Left lung (tissue), 10 donors: Measurements from ENCODE around the gene MCC. TPM values are rescaled to one million over a fixed set of nuclear protein-coding genes. Genes with fewer than 3 reads are reported as not detected.

Experiments
- ATAC-seq: fragments of 200-7000 bp; cut with Tn5 transposase; one replicate; pipeline ENCODE4 v1.9.1; 2020; ENCODE audit warnings: moderate library complexity
- DNase-seq, 4 donors: peaks; one replicate each; pipeline ENCODE4 v3.0.0-alpha.2; 2013 to 2020
- H3K27ac ChIP-seq, 2 donors: fragments of 200-600 bp; sonication (generic) in 1 of 2; one replicate each; pipeline versions ENCODE4 v1.5.0 to v1.8.0; 2020 to 2021
- H3K27me3 ChIP-seq, 2 donors: fragments of 200-600 bp; sonication (generic) in 1 of 2; one replicate each; pipeline versions ENCODE4 v1.5.0 to v1.8.0; 2020 to 2021
- H3K36me3 ChIP-seq, 2 donors: fragments of 200-600 bp; sonication (generic) in 1 of 2; one replicate each; pipeline versions ENCODE4 v1.5.0 to v1.8.0; 2020 to 2021
- H3K4me1 ChIP-seq, 2 donors: fragments of 200-600 bp; one replicate each; pipeline ENCODE4 v1.8.0; 2021
- H3K4me3 ChIP-seq, 2 donors: fragments of 200-600 bp; sonication (generic) in 1 of 2; one replicate each; pipeline versions ENCODE4 v1.5.0 to v1.8.0; 2020 to 2021; ENCODE audit warnings: mild to moderate bottlenecking in 1 of 2
- H3K9me3 ChIP-seq, 2 donors: fragments of 200-600 bp; sonication (generic) in 1 of 2; one replicate each; pipeline versions ENCODE4 v1.5.0 to v1.8.0; 2020 to 2021
- CTCF ChIP-seq, 2 donors: fragments of 200-600 bp; sonication (generic) in 1 of 2; IDR thresholded peaks; one replicate each; pipeline versions ENCODE4 v1.5.0 to v1.8.0; 2021; ENCODE audit warnings: antibody characterized with exemption in 2 of 2
- intact Hi-C, 2 donors: fragments of 100-400 bp; cut with DNase I; formaldehyde crosslinking; loops; one replicate each; pipeline versions ENCODE4 v1.11.2 to v1.14.2; 2022
- polyA plus RNA-seq, 6 donors: library from polyadenylated mRNA; unstranded; fragments of 120-200 nt; gene quantifications; one replicate each; pipeline ENCODE4 v1.2.1, GENCODE V29; 2013; ENCODE audit not compliant: insufficient read length in 6 of 6
- total RNA-seq, 2 donors: library from RNA; stranded (reverse); fragmentation: NEBNext Ultra II Directional; extraction: Animal tissue kit (Norgen Biotek cat#: 25700); gene quantifications; one replicate each; pipeline ENCODE4 v1.2.1, GENCODE V29; 2021
- donor health status: DM: no; HTN: yes; CAD: no.
- donor health status: DM: no; HTN: no; CAD: no.

The MCC gene
- total and polyA plus RNA-seq, 8 donors = 12.5 to 18.4 (median 16.1) TPM

- intact Hi-C loops = no loop called here
- Histone ChIP-seq H3K36me3 (no peaks in the 10 kb centered on the region), H3K27ac (no peak overlapping the region), H3K27me3 (no peaks in the 10 kb centered on the region), H3K4me1 (peaks cover 0 to 6% of the 10 kb centered on the region in 2 donors), H3K4me3 (no peak overlapping the region), H3K9me3 (no peaks in the 10 kb centered on the region)
- ATAC-seq = no peak
- no peak for TF ChIP-seq CTCF (IDR thresholded peaks at IDR 0.05)
- no peak for DNase-seq
Measured at GRCh38 chr5:113181409-113181808, 306.8 kb downstream of the MCC start.

GRCh38 chr5:113179156-113179555 lies 309.1 kb downstream of the MCC start:
- H3K27me3 ChIP-seq = no peaks in the 10 kb centered on the region
- DNase-seq (no peak), ATAC-seq (peak; percentile 70)
- no peak overlapping the region for H3K27ac ChIP-seq
- H3K4me1 ChIP-seq = peaks cover 0 to 6% of the 10 kb centered on the region in 2 donors
- no peaks in the 10 kb centered on the region for H3K36me3 ChIP-seq
- no peak for TF ChIP-seq CTCF (IDR thresholded peaks at IDR 0.05)
- intact Hi-C loops = no loop called here
- H3K4me3 ChIP-seq = no peak overlapping the region
- H3K9me3 ChIP-seq = no peaks in the 10 kb centered on the region

GRCh38 chr5:113178073-113178779 lies 310.0 kb downstream of the MCC start:
- intact Hi-C loops = no loop called here
- Histone ChIP-seq H3K4me1 (peaks cover 0 to 6% of the 10 kb centered on the region in 2 donors), H3K27ac (no peak overlapping the region), H3K27me3 (no peaks in the 10 kb centered on the region), H3K36me3 (no peaks in the 10 kb centered on the region), H3K9me3 (no peaks in the 10 kb centered on the region), H3K4me3 (no peak overlapping the region)
- peak; percentile 33 for ATAC-seq
- no peak for TF ChIP-seq CTCF (IDR thresholded peaks at IDR 0.05)
- DNase-seq = no peak

- Histone ChIP-seq H3K4me3 (no peak overlapping the region), H3K4me1 (peaks cover 0 to 6% of the 10 kb centered on the region in 2 donors), H3K36me3 (no peaks in the 10 kb centered on the region), H3K27me3 (no peaks in the 10 kb centered on the region), H3K27ac (no peak overlapping the region), H3K9me3 (no peaks in the 10 kb centered on the region)
- intact Hi-C loops = no loop called here
- ATAC-seq (no peak), DNase-seq (no peak)
- TF ChIP-seq CTCF (IDR thresholded peaks at IDR 0.05) = no peak
Measured at GRCh38 chr5:113177225-113177624, 311.0 kb downstream of the MCC start.

GRCh38 chr5:113176734-113177133 lies 311.5 kb downstream of the MCC start:
- Histone ChIP-seq H3K36me3 (no peaks in the 10 kb centered on the region), H3K4me1 (peaks cover 0 to 6% of the 10 kb centered on the region in 2 donors), H3K9me3 (no peaks in the 10 kb centered on the region), H3K27ac (no peak overlapping the region), H3K4me3 (no peak overlapping the region), H3K27me3 (no peaks in the 10 kb centered on the region)
- TF ChIP-seq CTCF (IDR thresholded peaks at IDR 0.05) = no peak
- DNase-seq (no peak), ATAC-seq (no peak)
- intact Hi-C loops = no loop called here
